ENCODE results near the gene TMED10.
"Not testable (repeated sequence)": the region's sequence is repeated elsewhere in the genome, so short reads cannot be mapped to it uniquely, and the experiment has no call there.

Gene TMED10

GRCh38 chr14:75162631-75163030 lies 13.8 kb downstream of the TMED10 start:
- no peak for DNase-seq (ENCODE audit: low read depth in 1 of 2, low spot score in 1 of 2)

- no peak for DNase-seq (ENCODE audit: low read depth in 1 of 2, low spot score in 1 of 2)
Observed at GRCh38 chr14:75158843-75159614, 17.4 kb downstream of the TMED10 start.

DNA sequence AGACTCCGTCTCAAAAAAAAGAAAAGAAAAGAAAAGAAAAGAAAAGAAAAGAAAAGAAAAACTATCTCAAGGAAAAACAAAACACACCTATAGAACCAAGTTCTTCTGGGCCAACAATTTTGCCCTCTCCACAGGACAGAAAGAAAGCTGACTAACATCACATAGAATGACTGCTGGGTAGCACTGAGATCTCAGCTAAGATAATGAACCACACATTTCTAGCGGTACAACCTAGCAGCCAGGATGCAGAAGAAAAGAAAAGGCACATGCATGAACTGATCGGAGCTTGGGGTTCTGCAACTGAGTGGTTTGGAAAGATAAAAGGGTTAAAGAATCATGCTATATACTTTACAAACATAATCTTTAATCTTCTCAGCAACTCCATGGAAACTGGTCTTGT lies 19.5 kb downstream of the TMED10 start:
- no peak for DNase-seq (ENCODE audit: low read depth in 1 of 2, low spot score in 1 of 2)

DNA sequence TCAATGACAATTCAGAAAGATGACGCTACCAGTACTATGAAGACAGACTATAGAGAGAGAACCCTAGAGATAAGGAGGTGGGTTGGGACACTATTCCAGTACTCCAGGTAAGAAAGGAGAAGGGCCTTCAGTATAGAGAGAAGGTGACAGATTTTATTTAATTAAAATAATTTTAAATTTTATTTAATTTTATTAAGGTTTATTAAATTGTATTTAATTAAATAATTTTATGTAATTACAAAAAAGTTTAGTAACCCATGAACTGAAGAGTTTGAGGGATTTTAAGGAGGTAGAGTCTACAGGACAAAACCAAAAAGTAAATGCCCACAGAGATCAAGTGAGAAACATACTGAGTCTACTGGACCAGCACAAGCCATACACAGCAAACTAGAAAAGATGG lies 20.3 kb downstream of the TMED10 start:
- no peak for DNase-seq (ENCODE audit: low read depth in 1 of 2, low spot score in 1 of 2)

GRCh38 chr14:75155169-75155568 lies 21.2 kb downstream of the TMED10 start:
- no peak for DNase-seq (ENCODE audit: low read depth in 1 of 2, low spot score in 1 of 2)

DNA sequence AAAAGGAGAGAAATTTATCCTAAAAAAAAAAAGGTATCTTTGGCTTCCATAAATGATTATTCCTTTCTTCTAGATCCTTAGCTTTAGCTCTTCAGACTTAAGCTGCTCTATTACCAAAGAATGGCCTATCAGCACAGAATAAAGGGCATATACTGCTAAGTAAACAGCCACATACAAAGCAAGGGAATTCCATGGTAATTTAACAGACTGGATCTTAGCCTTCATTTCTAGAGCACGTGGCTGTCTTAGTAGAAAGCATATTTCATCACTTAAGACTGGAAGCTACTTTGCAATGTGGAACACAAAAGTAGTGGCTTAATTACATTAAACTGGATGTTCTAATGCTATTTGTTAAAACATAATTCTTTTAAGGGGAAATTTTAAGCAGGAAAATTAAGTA lies 23.1 kb downstream of the TMED10 start:
- no peak for DNase-seq (ENCODE audit: low read depth in 1 of 2, low spot score in 1 of 2)

DNA sequence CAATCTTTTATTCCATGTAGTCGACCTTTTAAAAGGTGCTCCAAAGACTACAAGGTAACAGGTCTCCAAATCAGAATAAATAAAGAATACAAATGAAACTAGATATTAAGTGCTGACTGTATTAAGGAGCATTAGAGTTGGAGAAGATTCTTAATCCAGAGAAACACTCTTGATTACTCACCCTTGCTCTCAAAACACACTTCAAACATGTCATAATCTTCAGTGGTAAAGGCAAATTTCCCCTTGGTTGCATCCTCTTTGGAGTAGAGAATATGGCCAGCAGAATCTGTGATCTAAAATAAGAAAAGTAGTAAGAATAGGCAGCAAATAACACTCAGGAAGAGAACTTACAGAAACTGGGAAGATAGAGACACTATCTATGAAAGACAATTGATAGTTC lies 24.6 kb downstream of the TMED10 start:
- no peak for DNase-seq (ENCODE audit: low read depth in 1 of 2, low spot score in 1 of 2)

DNA sequence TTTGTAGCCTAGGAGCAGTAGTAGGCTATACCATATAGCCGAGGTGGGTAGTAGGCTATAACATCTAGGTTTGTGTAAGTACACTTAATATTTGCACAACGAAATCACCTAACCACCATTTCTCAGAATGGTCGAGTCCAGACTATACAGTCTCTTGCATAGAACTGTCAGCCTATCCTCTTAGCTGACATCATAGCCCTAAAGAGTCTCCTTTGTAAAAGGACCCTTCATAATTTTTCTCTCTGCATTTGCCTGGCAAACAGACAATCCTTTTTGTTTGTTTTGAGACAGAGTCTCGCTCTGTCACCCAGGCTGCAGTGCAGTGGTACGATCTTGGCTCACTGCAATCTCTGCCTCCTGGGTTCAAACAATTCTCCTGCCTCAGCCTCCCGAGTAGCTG lies 25.8 kb downstream of the TMED10 start:
- not testable (repeated sequence) for DNase-seq (ENCODE audit: low read depth in 1 of 2, low spot score in 1 of 2)

GRCh38 chr14:75150150-75150549 lies 26.3 kb downstream of the TMED10 start:
- DNase-seq (ENCODE audit: low read depth in 1 of 2, low spot score in 1 of 2), result no peak

- no peak for DNase-seq (ENCODE audit: low read depth in 1 of 2, low spot score in 1 of 2)
Observed at GRCh38 chr14:75147423-75148071, 28.9 kb downstream of the TMED10 start.

GRCh38 chr14:75144944-75145343 lies 31.5 kb downstream of the TMED10 start:
- DNase-seq (ENCODE audit: low read depth in 1 of 2, low spot score in 1 of 2), result no peak

DNA sequence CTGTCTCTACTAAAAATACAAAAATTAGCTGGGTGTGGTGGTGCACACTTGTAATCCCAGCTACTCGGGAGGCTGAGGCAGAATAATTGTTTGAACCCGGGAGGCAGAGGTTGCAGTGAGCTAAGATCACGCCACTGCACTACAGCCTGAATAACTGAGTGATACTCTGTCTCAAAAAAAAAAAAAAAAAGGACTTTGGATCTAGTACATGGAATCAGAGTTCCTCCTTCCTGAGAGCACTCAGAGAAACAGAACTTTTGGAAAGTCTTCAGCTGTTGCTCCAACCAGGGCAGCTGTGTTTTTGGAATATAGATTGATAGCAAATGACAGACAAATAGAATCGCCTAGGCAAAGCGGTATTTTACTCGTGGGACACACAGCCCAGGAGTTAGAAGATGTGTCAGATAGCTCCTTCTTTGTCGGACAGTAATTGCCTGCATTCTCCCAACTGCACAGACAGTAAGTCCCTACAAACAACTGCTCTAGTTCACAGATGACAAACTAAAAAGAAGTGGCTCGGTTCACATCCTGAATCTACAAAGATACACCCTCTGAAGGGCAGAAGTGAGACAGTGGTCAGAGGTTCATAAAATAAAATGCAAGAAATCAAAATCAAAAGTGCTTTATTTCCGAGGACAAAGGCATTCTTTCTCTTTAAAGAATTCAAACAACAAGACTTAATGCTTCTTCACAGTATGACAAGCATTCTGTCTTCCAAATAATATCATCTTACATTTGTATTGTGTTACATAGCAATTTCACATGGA lies 32.5 kb downstream of the TMED10 start:
- no peak for DNase-seq (ENCODE audit: low read depth in 1 of 2, low spot score in 1 of 2)

DNA sequence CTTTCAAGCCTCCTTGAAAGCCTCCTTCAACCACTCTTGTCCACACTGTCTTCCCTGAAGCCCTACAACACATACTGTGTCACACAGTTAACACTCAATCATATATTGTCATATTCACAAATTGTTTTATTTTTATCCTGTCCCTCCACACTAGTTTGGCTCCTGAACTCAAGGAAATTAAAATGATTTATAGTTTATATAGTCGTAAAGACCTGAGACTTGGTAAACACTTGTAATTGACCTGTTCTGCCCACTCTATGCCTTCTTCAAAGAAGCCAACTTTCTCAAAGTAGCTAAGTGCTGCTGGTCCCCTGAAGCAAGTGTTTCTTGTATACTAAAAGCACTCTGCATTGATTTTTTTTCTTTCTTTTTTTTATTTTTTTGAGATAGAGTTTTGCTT lies 33.9 kb downstream of the TMED10 start:
- no peak for DNase-seq (ENCODE audit: low read depth in 1 of 2, low spot score in 1 of 2)

- no peak for DNase-seq (ENCODE audit: low read depth in 1 of 2, low spot score in 1 of 2)
Observed at GRCh38 chr14:75141967-75142366, 34.4 kb downstream of the TMED10 start.

- no peak for DNase-seq (ENCODE audit: low read depth in 1 of 2, low spot score in 1 of 2)
Observed at GRCh38 chr14:75141062-75141461, 35.4 kb downstream of the TMED10 start.

DNA sequence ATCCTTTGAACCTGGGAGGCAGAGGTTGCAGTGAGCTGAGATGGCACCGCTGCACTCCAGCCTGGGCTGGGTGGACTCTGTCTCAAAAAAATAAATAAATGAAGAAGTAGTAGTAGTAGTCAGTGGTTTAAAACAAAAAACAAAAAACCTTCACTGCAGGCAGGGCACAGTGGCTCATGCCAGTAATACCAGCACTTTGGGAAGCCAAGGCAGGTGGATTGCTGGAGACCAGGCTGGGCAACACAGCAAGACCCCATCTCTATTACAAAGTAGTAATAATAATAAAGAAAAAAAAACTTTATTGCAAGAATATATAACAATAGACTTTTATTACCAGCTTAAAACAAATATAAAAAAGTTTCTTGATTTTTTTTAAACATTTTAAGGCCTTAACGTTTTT lies 35.8 kb downstream of the TMED10 start:
- no peak for DNase-seq (ENCODE audit: low read depth in 1 of 2, low spot score in 1 of 2)

GRCh38 chr14:75139185-75139584 lies 37.2 kb downstream of the TMED10 start:
- no peak for DNase-seq (ENCODE audit: low read depth in 1 of 2, low spot score in 1 of 2)

DNA sequence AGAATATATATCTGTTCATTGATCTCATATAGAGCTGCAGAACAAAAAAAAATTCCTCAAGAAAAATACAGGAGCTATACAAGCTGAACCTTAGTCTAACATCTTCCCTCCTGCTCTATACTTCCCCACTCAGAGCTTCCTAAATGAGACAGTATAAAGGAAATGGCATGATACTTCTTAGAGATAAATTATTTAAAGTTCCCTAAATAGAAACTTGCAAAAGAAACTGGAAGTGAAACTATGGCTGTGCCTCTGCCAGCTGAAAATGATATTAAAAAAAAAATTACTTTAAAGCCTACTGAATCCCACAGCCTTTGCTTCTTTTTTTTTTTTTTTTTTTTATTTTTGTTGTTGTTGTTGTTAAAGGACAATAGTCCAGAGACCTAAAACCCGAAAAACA lies 37.9 kb downstream of the TMED10 start:
- DNase-seq (ENCODE audit: low read depth in 1 of 2, low spot score in 1 of 2), result no peak

GRCh38 chr14:75134644-75135043 lies 41.8 kb downstream of the TMED10 start:
- DNase-seq (ENCODE audit: low read depth in 1 of 2, low spot score in 1 of 2), result no peak

GRCh38 chr14:75133597-75133996 lies 42.8 kb downstream of the TMED10 start:
- DNase-seq (ENCODE audit: low read depth in 1 of 2, low spot score in 1 of 2), result no peak

DNA sequence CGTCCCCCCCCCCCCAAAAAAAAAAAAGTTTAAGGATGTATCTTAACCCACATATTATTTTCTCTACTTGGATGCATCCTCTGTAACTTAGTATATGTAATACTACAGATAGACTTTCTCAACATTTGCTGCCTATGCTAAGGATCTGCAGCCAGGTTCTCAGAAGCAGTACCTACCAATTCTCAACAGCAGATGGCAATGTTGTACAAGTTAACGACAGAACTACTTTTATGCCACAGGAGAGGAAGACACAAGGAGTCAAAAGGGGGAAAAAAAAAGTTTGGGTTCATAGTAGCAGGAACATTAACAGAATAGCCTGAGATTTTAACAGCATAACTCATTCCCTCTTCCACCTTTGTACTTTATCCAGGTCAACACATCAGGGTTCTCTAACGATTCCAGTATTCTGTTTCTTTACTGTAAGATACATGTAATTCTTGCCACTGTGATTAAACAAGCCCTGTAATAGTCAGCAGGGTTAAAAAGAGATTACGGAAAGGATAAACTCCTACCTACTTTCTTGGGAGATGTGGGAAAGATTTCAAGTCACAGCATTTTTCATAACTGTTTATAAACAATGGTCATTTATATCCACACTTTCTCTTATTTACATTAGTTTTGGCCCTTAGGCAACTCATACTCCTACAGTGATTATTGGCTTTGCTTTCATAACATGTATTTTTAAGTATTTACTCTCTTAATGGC lies 43.9 kb downstream of the TMED10 start:
- DNase-seq (ENCODE audit: low read depth in 1 of 2, low spot score in 1 of 2), result no peak

- no peak for DNase-seq (ENCODE audit: low read depth in 1 of 2, low spot score in 1 of 2)
Observed at GRCh38 chr14:75128596-75128990, 47.8 kb downstream of the TMED10 start.

Data from activated T-helper 1 cell treated with anti-CD3 and anti-CD28 coated beads, Interleukin-2, amount 50 U/mL, for 16 hours (primary cell).